ENCODE data around the gene PPP3CA. TPM values are rescaled to one million over a fixed set of nuclear protein-coding genes. Genes with fewer than 3 reads are reported as not detected.
A peak's percentile ranks its signal among the peaks of the same experiment; 100 is the strongest.

The PPP3CA gene
- total RNA-seq, 1 experiment from 2014 or later: 133 TPM

- intact Hi-C loops (cut with micrococcal nuclease): no loop called here
- Histone ChIP-seq H3K4me2 (ENCODE audit: low read length) (no peak overlapping the region), H3K79me2 (ENCODE audit: insufficient read depth, low read length) (no peaks in the 10 kb centered on the region), H3K27me3 (ENCODE audit: insufficient read depth, low read length) (no peaks in the 10 kb centered on the region), H3K4me3 (replicated peaks in 1 of 2; ENCODE audit: low read depth in 1 of 2, low read length in 2 of 2) (no peak overlapping the region), H3K4me1 (ENCODE audit: control insufficient read depth in 1 of 2, insufficient read depth in 2 of 2, low read length in 2 of 2) (peaks cover 17 to 35% of the 10 kb centered on the region in 2 experiments), H3K36me3 (ENCODE audit: control insufficient read depth in 1 of 2, insufficient read depth in 2 of 2, low read length in 2 of 2) (no peaks in the 10 kb centered on the region), H3K27ac (ENCODE audit: low read depth, low read length) (no peak overlapping the region), H3K9ac (ENCODE audit: low read length) (no peak overlapping the region), H4K20me1 (ENCODE audit: insufficient read depth) (no peaks in the 10 kb centered on the region), H3K9me3 (ENCODE audit: control insufficient read depth in 1 of 2, insufficient read depth in 1 of 2, low read depth in 1 of 2, low read length in 2 of 2) (no peaks in the 10 kb centered on the region), H3K9me2 (ENCODE audit: insufficient read depth) (no peaks in the 10 kb centered on the region), H2AFZ (ENCODE audit: low read depth, low read length, poor library complexity, severe bottlenecking) (peak overlapping the region; percentile 65)
- RAD21 ChIA-PET (ENCODE audit: low non-redundant PET in 1 of 2, low total read pairs in 2 of 2, uncharacterized antibody in 2 of 2, unreplicated experiment in 2 of 2): no interaction called here
- no peak for TF ChIP-seq CTCF (IDR thresholded peaks at IDR 0.05 in 2 of 3, conservative IDR thresholded peaks at IDR 0.05 in 1 of 3; ENCODE audit: borderline replicate concordance in 1 of 3, insufficient read depth in 1 of 3, low read depth in 2 of 3, low read length in 2 of 3)
- no peak for TF ChIP-seq ZFX (IDR thresholded peaks at IDR 0.05)
- no peak for TF ChIP-seq TCF7L2 (IDR thresholded peaks at IDR 0.05; ENCODE audit: borderline replicate concordance, extremely low read depth, insufficient read depth, insufficient read length)
- TF ChIP-seq EZH2 (IDR thresholded peaks at IDR 0.05): no peak
- no peak for TF ChIP-seq SIN3A (IDR thresholded peaks at IDR 0.05; ENCODE audit: low read depth)
- no peak for TF ChIP-seq CBX3 (IDR thresholded peaks at IDR 0.05; ENCODE audit: low read depth)
- TF ChIP-seq REST (IDR thresholded peaks at IDR 0.05; ENCODE audit: low read depth): no peak
- no peak for TF ChIP-seq POLR2AphosphoS5 (IDR thresholded peaks at IDR 0.05; ENCODE audit: low read depth, low read length)
- BruUV-seq (replicated peaks): no TSS peak
- POLR2A ChIA-PET: interaction anchor here (1.3 to 1.7 kb wide), 2 partner anchors 9 to 10 kb away, joined by 3 to 12 read pairs; no protein-coding TSS in a partner anchor
- DNase-seq (ENCODE audit: low read depth, low spot score) (no peak), ATAC-seq (no peak)
- CTCF ChIA-PET: no interaction called here
Measured at GRCh38 chr4:101010987-101011386, 336.3 kb downstream of the PPP3CA start.

All from HCT116 (cell line).